Pancreas (tissue), 10 donors: ENCODE data around the gene GPC6. TPM values are rescaled to one million over a fixed set of nuclear protein-coding genes. Genes with fewer than 3 reads are reported as not detected.
"Not testable (repeated sequence)": the region's sequence is repeated elsewhere in the genome, so short reads cannot be mapped to it uniquely, and the experiment has no call there.

Experiments used
- ATAC-seq, 4 donors: fragments of 200-7000 bp; cut with Tn5 transposase; one replicate each; pipeline versions ENCODE4 v1.8.0 to v1.9.1; 2020; ENCODE audit warnings: mild to moderate bottlenecking in 4 of 4, moderate library complexity in 4 of 4
- DNase-seq, 6 donors: peaks; one replicate each; pipeline ENCODE4 v3.0.0-alpha.2; 2020
- FAIRE-seq: peaks from 2 replicates; lab custom pipeline; 2012; peaks lifted over from hg19 to GRCh38; lab: Jason Lieb, UNC
- H3K27ac ChIP-seq, 4 donors: fragments of 200-600 bp; sonication (generic); 1 replicate in 3 of 4; 2 replicates in 1 of 4; pipeline versions ENCODE4 v1.5.0 to v1.8.0; 2020
- H3K27me3 ChIP-seq, 4 donors: fragments of 200-600 bp; one replicate each; pipeline ENCODE4 v1.8.0; 2021
- H3K36me3 ChIP-seq, 3 donors: fragments of 200-600 bp; sonication (generic) in 1 of 3; one replicate each; pipeline versions ENCODE4 v1.5.0 to v1.8.0; 2020 to 2021
- H3K4me1 ChIP-seq, 3 donors: fragments of 200-600 bp; one replicate each; pipeline ENCODE4 v1.8.0; 2021
- H3K4me3 ChIP-seq, 4 donors: fragments of 200-600 bp; sonication (generic) in 2 of 4; one replicate each; pipeline versions ENCODE4 v1.5.0 to v1.8.0; 2020 to 2021
- H3K9me3 ChIP-seq, 4 donors: fragments of 200-600 bp; one replicate each; pipeline ENCODE4 v1.8.0; 2021
- WGBS, 2 donors: extraction: QIAGEN DNeasy Blood & Tissue Kit; methylation state at CpG; one replicate each; pipeline ENCODE4 v1.1.7; 2013; 5-methylcytosine and 5-hydroxymethylcytosine counted together
- intact Hi-C, 3 donors: fragments of 100-400 bp; cut with DNase I; formaldehyde crosslinking; loops; one replicate each; pipeline versions ENCODE4 v1.11.1 to v1.14.2; 2022
- polyA plus RNA-seq, 2 donors: library from polyadenylated mRNA; stranded (reverse); fragments of 200-250 nt; gene quantifications; one replicate each; pipeline ENCODE4 v1.2.3, GENCODE V29; 2013
- total RNA-seq, 6 donors: library from RNA; stranded (reverse); fragmentation: NEBNext Ultra II Directional in 4 of 6; extraction: Animal tissue kit (Norgen Biotek cat#: 25700) in 4 of 6; gene quantifications; one replicate each; pipeline versions ENCODE4 v1.2.1 to v1.2.4, GENCODE V29; 2021 to 2023
- TF ChIP-seq, protein P1 (sequence below), 4 donors: fragments of 200-600 bp; sonication (generic) in 3 of 4; IDR thresholded peaks; one replicate each; pipeline versions ENCODE4 v1.5.0 to v1.8.0; 2021; ENCODE audit warnings: antibody characterized with exemption in 4 of 4
- donor health status: healthy with polysubstance abuse.
- donor health status: DM: no; HTN: no; CAD: no; lungs with moderate emphysema.
- donor health status: DM: no; HTN: no; CAD: no.
- donor health status: control.
- donor health status: control.
- donor health status: Bipolar disorder and iron deficiency.
- donor health status: DM: yes; HTN: yes; CAD: no.
- donor health status: DM: no; HTN: no; CAD: no.
- donor health status: DM: no; HTN: no; CAD: no.
- donor health status: DM: yes; HTN: yes; CAD: no.

Gene GPC6
- total and polyA plus RNA-seq, 8 donors = 0.23 to 3.3 (median 1.2) TPM

DNA sequence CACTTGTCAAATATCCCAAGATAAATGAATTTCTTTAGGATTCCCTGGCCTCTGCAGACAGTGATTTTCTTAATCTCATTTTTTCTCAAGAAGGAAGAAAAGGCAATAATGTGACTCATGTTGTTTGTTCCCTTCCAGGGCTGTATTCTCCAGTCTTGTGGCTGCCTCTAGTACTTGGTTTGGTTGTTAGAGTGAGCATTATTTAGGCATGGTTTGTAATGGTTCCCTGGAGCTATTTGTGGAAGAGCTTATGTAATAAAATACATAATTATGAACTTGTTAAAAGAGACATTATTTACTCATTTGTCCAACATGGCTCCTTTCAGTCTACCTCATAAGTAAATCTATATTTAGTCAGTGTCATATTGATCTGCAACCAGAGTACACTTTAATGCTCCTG, 982.5 kb downstream of the GPC6 start:
- no peaks in the 10 kb centered on the region for H3K4me1 ChIP-seq
- no peaks in the 10 kb centered on the region for H3K9me3 ChIP-seq
- DNase-seq = no peak
- H3K4me3 ChIP-seq = no peak overlapping the region
- H3K27me3 ChIP-seq = no peaks in the 10 kb centered on the region
- ATAC-seq = no peak
- TF ChIP-seq, protein P1, sequence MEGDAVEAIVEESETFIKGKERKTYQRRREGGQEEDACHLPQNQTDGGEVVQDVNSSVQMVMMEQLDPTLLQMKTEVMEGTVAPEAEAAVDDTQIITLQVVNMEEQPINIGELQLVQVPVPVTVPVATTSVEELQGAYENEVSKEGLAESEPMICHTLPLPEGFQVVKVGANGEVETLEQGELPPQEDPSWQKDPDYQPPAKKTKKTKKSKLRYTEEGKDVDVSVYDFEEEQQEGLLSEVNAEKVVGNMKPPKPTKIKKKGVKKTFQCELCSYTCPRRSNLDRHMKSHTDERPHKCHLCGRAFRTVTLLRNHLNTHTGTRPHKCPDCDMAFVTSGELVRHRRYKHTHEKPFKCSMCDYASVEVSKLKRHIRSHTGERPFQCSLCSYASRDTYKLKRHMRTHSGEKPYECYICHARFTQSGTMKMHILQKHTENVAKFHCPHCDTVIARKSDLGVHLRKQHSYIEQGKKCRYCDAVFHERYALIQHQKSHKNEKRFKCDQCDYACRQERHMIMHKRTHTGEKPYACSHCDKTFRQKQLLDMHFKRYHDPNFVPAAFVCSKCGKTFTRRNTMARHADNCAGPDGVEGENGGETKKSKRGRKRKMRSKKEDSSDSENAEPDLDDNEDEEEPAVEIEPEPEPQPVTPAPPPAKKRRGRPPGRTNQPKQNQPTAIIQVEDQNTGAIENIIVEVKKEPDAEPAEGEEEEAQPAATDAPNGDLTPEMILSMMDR (IDR thresholded peaks at IDR 0.05) = no peak
- intact Hi-C loops = no loop called here
- no peaks in the 10 kb centered on the region for H3K36me3 ChIP-seq
- H3K27ac ChIP-seq = no peak overlapping the region
- FAIRE-seq = no peak

DNA sequence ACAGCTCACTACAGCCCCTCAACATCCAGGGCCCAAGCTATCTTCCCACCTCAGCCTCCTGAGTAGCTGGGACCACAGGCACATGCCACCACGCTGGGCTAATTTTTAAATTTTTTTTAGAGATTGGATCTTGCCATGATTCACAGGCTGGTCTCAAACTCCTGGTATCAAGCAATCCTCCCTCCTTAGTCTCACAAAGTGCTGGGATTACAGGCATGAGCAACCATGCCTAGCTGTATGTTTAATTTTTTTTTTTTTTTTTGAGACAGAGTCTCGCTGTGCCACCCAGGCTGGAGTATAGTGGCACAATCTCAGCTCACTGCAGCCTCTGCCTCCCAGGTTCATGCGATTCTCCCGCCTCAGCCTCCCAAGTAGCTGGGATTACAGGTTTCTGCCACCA, 983.3 kb downstream of the GPC6 start:
- intact Hi-C loops, H3K9me3 ChIP-seq, H3K4me3 ChIP-seq, H3K4me1 ChIP-seq, H3K36me3 ChIP-seq, H3K27me3 ChIP-seq, ATAC-seq, H3K27ac ChIP-seq, DNase-seq, FAIRE-seq: not testable (repeated sequence)
- 97 to 99% methylated on average over 4 of the region's 4 CpGs for WGBS, 2 donors

DNA sequence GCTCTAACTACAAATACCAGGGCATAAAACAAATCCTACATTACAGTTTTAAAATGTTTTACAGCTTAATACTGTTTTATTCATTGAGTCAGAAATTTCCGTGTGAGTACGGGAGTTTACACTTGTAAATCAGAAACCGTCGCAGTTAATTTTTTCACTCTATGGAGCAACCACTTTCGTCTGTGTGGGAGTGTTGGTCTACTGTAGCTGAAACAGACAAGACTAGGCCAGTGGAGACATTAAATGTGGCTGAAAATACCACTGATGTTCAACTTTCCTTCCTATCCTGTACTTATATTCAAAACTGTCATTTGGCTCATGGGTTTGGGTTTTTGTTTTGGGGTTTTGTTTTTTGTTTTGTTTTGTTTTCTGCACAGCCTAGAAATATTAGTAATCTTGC, 984.2 kb downstream of the GPC6 start:
- FAIRE-seq (no peak), DNase-seq (no peak), ATAC-seq (no peak)
- Histone ChIP-seq H3K36me3 (no peaks in the 10 kb centered on the region), H3K4me3 (no peak overlapping the region), H3K27me3 (no peaks in the 10 kb centered on the region), H3K9me3 (no peaks in the 10 kb centered on the region), H3K4me1 (no peaks in the 10 kb centered on the region), H3K27ac (no peak overlapping the region)
- 84% methylated on average over 5 of the region's 5 CpGs for WGBS, 2 donors
- intact Hi-C loops = no loop called here
- TF ChIP-seq, protein P1 (IDR thresholded peaks at IDR 0.05) = no peak

DNA sequence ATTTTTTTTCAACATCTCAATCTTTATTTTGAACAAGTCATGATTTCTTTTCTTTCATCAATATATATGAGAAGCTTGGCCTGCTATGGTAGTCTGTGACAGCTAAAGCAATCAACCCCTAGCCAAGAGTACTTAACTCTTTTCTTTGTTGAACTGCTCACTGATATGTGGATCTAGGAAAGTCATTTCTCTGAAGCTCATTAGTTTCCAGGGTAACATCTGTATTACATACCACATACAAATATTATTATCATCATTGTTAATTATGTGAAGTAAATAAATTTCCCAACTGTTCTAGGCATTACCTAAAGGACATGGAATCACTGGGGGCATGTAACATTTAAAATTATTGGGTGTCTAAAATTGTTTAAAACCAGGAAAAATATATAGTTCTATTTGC, 985.6 kb downstream of the GPC6 start:
- no peaks in the 10 kb centered on the region for H3K9me3 ChIP-seq
- DNase-seq = no peak
- no peak for FAIRE-seq
- TF ChIP-seq, protein P1 (IDR thresholded peaks at IDR 0.05) = no peak
- H3K4me1 ChIP-seq = no peaks in the 10 kb centered on the region
- ATAC-seq = no peak
- H3K36me3 ChIP-seq = no peaks in the 10 kb centered on the region
- no peak overlapping the region for H3K4me3 ChIP-seq
- no peaks in the 10 kb centered on the region for H3K27me3 ChIP-seq
- intact Hi-C loops = no loop called here
- no peak overlapping the region for H3K27ac ChIP-seq

DNA sequence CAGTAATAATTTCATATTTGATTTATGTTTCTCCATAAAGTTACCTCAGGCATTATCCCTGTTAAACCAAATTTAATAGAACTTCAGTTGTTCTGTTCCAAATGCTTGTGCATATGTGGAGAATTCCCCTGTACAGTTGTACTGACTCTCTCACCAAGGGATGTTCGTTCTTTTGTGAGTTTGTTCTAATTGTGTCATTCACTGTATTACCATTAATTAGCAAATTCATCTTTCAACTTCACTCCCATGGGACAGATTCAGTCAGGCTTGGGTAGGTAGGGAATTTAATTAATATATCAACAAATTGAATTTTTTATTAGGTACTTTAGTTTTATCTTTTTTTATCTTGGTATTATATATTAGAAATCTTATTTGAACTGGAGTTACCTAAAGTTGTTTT, 987.5 kb downstream of the GPC6 start:
- Histone ChIP-seq H3K27ac (no peak overlapping the region), H3K36me3 (no peaks in the 10 kb centered on the region), H3K4me3 (no peak overlapping the region), H3K9me3 (no peaks in the 10 kb centered on the region), H3K4me1 (no peaks in the 10 kb centered on the region), H3K27me3 (no peaks in the 10 kb centered on the region)
- intact Hi-C loops = no loop called here
- FAIRE-seq (no peak), DNase-seq (no peak), ATAC-seq (no peak)
- 87 to 94% methylated on average over 1 of the region's 1 CpG for WGBS, 2 donors
- TF ChIP-seq, protein P1 (IDR thresholded peaks at IDR 0.05) = no peak

DNA sequence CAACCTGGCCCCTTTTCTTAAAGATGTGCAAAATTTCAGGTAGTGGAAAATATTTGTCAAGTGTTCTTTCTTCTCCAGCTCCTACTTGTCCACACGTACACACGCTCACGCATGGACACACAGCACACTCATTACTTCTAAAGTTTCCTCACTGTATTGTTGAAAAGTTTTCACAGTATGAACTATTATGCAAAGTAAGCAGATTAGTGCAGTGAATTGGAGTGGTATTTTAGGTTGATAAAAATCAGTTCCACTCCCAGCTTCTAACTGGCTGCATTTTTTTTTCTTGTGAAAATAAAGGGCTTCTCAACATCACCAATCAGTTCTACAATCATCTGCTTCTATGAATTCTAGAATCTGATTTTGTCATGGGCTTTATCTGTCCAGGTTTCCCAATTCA, 988.4 kb downstream of the GPC6 start:
- TF ChIP-seq, protein P1 (IDR thresholded peaks at IDR 0.05) = no peak
- WGBS, 2 donors = 89 to 95% methylated on average over 3 of the region's 3 CpGs
- H3K4me1 ChIP-seq = no peaks in the 10 kb centered on the region
- H3K4me3 ChIP-seq = no peak overlapping the region
- H3K36me3 ChIP-seq = no peaks in the 10 kb centered on the region
- intact Hi-C loops = no loop called here
- FAIRE-seq = no peak
- DNase-seq = no peak
- no peaks in the 10 kb centered on the region for H3K9me3 ChIP-seq
- H3K27ac ChIP-seq = no peak overlapping the region
- ATAC-seq = no peak
- no peaks in the 10 kb centered on the region for H3K27me3 ChIP-seq
